ENCODE results near the gene DRICH1.
"Not testable (repeated sequence)": the region's sequence is repeated elsewhere in the genome, so short reads cannot be mapped to it uniquely, and the experiment has no call there.

DRICH1 gene

DNA sequence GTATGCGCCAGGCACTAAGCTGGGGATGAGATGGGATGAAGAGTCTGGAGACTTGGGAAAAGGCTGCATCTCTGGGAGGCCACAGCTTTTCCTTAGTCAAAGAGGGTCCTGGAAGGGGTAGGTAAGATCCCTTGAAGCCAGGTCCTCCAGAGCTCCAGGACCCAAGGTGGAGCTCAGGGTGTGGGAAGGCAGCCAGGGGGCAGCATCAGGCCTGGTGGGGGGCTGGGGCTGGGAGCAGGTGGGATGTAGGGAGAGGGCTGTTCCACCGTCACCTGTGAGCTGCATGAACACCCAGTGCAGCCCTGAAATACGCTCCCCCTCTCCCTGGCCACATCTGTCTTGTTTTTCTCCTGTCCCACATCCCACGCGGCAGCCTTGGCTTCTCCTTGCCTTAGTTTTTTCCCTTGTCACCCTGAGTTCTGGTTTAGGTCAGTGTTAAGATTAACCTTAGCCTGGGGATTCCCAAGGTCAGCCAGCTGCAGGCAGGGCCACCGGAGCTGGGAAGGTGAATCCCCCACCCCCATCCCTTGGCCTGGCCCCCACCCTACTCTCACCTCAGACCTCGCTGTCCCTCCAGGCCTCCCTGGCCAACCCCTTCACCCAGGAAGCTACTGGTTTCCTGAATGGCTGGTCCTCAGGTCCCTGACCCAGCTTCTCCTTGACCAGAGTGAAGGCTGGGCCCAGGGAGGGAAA lies 34.4 kb downstream of the DRICH1 start:
- DNase-seq, result not testable (repeated sequence)

DNA sequence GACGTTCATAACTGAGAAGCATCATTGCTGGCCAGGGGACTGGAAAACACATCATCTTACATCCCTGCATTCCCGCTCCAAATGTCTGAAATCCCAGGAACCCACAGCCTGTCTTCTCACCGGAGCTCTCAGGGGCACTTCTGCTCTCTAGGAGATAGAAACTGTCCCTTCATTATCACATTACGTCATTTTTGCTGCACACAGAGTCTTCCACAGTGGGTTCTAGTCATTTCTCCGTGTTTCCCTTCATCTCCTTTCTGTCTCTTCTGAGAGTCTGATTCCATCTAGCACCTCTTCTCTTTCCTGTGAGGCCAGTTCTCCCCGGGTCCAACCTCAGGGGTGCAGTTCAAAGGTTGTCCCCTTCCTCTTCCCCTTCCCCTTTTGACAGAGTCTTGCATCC lies 36.2 kb downstream of the DRICH1 start:
- DNase-seq, result not testable (repeated sequence)

GRCh38 chr22:23591846-23592245 lies 40.3 kb downstream of the DRICH1 start:
- no peak for DNase-seq

DNA sequence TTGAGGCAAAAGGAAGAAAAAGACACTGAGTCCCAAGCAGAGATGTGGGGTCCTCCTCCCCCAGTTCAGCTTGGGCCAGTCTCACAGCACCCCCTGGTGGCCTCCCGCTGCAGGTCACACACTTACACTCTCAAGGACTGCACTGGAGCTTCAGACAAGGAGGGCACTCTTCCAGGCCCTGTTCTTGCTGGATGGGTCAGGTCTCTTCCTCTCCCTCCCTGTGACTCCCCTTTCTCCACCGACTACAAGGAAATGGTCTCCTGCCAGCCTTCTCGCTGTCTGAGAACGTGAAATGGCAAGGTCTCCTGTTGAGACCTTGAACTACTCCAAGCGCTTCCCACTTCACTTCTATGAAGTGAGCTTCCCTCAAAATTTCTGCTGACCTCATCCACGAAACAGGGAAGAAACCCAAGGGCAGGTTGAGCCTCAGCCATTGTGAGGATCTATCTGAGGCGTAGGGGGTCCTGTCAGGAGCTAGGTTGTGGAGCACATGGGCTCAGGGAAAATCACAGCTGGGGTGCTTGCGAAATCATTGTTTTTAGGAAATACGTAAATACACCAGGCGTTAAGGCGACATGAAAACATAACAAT lies 40.8 kb downstream of the DRICH1 start:
- no peak for DNase-seq

DNA sequence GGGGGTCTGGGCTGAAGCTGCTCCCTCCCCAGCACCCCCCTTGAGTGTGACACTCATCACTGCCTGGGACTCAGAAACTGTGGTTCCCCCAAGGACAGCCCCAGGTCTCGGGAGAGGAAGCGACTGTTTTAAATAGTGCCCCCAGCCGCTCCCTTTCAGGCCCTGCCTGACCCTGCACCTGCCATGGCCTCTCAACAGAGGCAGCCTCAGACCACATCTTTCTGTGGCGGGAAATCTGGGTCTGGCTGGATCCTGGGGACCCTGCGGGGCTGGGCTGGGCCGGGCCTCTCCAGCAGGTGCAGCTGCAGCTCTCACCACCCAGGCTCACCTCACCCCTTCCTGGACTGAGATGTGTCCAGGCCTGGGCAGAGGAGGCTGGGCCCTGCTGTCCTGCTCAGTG lies 48.3 kb downstream of the DRICH1 start:
- DNase-seq, result no peak

DNA sequence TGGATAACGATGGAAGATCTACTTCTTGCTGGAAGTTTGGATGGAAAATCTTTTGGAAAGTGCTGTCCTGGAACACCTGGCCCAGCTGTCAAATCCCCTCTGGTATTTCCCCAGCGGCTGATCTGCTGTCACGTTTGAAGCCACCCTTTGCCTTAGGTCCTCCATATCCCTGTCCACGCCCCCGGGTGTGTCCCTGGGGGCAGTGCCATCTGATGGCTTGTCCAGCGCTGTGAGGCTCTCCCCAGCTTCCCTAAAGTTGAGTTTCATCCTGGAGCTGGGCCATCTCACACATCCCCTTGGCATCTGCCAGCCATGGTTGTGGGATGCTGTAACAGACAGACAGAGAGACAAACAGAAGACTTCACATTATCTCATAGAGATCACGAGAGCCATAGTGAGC lies 49.0 kb downstream of the DRICH1 start:
- DNase-seq, result no peak

GRCh38 chr22:23581260-23581650 lies 50.9 kb downstream of the DRICH1 start:
- DNase-seq, result no peak

GRCh38 chr22:23580576-23581259 lies 51.4 kb downstream of the DRICH1 start:
- DNase-seq, result no peak

GRCh38 chr22:23579870-23580575 lies 52.1 kb downstream of the DRICH1 start, which contains the start of gene IGLL1:
Gene IGLL1, minus strand, starts transcription at chr22:23580290. Its CDS starts 100 bp downstream, at chr22:23580190.
- no peak for DNase-seq

GRCh38 chr22:23579280-23579679 lies 52.8 kb downstream of the DRICH1 start:
- no peak for DNase-seq

GRCh38 chr22:23578306-23578705 lies 53.8 kb downstream of the DRICH1 start:
- DNase-seq, result no peak

GRCh38 chr22:23576681-23577080 lies 55.4 kb downstream of the DRICH1 start:
- DNase-seq, result no peak

DNA sequence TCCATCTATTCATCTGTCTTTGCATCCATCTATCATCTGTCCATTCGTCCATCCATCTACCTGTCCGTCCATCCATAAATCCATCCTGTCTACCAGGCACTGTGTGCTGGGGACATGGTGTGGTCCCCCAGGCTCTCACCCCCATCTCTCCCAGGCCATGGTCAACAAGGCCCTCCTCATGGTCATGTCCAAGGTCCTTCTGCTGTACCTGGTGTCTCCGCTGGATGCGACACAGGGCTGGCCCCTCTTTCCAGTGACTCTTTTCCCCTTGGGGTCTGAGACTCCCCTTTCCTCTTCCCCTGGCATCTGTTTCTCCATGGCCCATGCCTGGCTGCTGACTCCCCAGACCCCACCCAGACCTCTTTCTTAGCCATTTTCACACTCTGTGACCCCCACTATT lies 56.5 kb downstream of the DRICH1 start:
- DNase-seq, result no peak

DNA sequence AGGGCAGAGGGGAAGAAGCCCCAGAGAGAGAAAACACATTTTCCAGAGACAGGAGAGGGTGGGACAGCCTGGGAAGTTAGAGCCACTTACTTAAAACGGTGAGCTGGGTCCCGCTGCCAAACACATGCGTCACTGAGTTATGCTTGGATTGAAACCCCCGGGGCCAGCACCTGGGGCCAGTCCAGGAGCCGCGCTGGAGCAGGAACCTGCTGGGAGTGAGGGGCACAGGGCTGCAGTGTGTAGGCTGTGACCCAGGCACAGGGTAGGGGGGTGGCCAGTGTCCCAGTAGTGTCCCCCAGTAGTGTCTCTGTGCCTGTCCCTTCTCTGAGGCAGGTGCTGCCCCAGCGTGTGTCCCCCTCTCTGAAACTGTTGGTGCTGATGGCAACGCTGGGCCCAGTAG lies 57.2 kb downstream of the DRICH1 start:
- DNase-seq, result no peak

- DNase-seq, result no peak
Observed at GRCh38 chr22:23574371-23574811, 57.7 kb downstream of the DRICH1 start.

DNA sequence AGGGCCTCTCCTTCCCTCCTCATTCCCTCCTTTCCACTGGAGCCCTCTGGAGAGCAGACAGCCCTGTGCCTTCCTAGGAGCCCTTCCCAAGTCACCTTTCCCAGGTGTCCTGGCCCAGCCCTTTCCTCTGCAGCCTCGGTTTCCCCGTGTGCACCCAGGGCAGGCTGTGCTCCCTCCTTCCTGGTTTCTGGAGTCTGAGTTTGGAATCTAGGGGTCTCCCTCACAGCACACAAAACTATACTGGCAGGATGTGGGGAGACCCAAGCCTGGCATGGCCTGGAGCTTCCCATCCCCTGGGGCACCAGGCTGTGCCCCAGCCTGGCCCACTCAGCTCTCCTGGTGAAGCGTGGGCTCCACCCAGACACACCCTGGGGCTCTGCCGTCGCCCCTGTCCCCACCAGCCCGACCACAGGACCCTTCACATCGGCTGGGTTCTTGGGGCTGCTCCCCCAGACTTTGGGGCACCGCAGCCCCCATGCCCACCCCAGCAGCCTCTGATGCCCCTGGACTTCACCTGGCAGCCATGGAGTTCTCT lies 58.4 kb downstream of the DRICH1 start:
- DNase-seq, result not testable (repeated sequence)

DNA sequence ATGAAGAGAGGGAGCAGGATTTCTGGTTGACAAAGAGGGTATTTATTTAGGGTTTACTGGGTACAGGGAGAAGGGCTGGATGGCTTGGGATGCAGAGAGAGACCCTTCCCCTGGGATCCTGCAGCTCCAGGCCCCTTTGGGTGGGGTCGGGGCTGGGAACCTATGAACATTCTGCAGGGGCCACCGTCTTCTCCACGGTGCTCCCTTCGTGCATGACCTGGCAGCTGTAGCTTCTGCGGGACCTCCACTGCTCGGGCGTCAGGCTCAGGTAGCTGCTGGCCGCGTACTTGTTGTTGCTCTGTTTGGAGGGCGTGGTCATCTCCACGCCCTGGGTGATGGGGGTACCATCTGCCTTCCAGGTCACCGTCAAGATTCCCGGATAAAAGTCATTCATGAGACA lies 59.0 kb downstream of the DRICH1 start:
- DNase-seq, result not testable (repeated sequence)

DNA sequence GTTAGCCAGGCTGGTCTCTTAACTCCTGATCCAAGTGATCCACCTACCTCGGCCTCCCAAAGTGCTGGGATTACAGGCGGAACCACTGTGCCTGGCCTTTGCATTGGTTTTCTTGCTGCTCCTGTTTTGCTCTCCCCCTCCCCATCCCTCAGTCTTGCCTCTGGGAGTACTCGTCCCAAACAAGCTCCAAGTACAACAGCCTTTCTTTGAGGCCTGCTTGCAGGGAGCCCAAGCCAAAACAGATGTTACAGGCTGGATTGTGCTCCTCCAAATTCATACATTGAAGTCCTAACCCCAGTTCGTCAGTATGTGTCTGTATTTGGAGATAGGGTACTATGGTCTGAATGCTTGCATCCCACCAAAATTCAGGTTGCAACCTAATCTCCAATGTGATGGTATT lies 60.6 kb downstream of the DRICH1 start:
- DNase-seq, result no peak

DNA sequence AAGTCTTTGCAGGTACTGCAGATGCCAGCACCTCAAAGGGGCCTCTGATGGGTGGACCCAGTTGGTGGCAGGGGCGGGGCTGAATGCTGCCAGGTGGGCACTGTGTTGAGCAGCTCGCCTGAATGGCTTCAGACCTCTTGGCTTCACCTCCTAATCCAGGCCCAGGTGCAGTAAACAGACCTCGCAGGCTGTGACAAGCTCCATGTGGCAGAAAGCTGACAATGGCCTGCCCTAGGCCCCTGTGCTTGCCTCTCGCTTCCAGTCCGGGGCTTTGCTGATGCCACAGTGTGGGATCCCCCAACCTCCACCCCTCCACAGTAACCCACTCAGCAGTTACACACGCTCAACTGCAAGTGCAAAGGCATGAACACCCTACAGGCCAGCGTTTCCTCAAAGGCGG lies 61.4 kb downstream of the DRICH1 start:
- no peak for DNase-seq

GRCh38 chr22:23569716-23570115 lies 62.4 kb downstream of the DRICH1 start:
- no peak for DNase-seq

- no peak for DNase-seq
Observed at GRCh38 chr22:23569291-23569690, 62.8 kb downstream of the DRICH1 start.

- no peak for DNase-seq
Observed at GRCh38 chr22:23566705-23567475, 65.2 kb downstream of the DRICH1 start.

Measured in NCI-H226 (cell line).